Hepatocyte (in vitro differentiated cells): ENCODE results near the gene BRPF3. TPM values are rescaled to one million over a fixed set of nuclear protein-coding genes. Genes with fewer than 3 reads are reported as not detected.

Source experiments
- DNase-seq: peaks from one replicate; pipeline ENCODE4 v3.0.0-alpha.2; 2016; ENCODE audit warnings: low spot score
- H2AFZ ChIP-seq: fragments of 200-600 bp; sonication (generic); 2 replicates; pipeline ENCODE4 v1.6.0; 2016; ENCODE audit warnings: antibody characterized with exemption, mild to moderate bottlenecking
- H3K27ac ChIP-seq: fragments of 200-600 bp; sonication (generic); 2 replicates; pipeline ENCODE4 v1.5.1; 2016; ENCODE audit warnings: mild to moderate bottlenecking
- H3K27me3 ChIP-seq: fragments of 200-600 bp; sonication (generic); 2 replicates; pipeline ENCODE4 v1.6.1; 2016
- H3K36me3 ChIP-seq: fragments of 200-600 bp; sonication (generic); replicated peaks from 2 replicates; pipeline ENCODE4 v1.5.1; 2016; ENCODE audit warnings: low read depth; ENCODE audit not compliant: insufficient read depth
- H3K4me1 ChIP-seq: fragments of 200-600 bp; sonication (generic); 2 replicates; pipeline ENCODE4 v1.5.1; 2016; ENCODE audit warnings: mild to moderate bottlenecking, moderate library complexity; ENCODE audit not compliant: insufficient read depth
- H3K4me2 ChIP-seq: fragments of 200-600 bp; sonication (generic); 2 replicates; pipeline ENCODE4 v1.6.0; 2016
- H3K4me3 ChIP-seq: fragments of 200-600 bp; sonication (generic); 2 replicates; pipeline ENCODE4 v1.5.1; 2016; ENCODE audit warnings: mild to moderate bottlenecking
- H3K79me2 ChIP-seq: fragments of 200-600 bp; sonication (generic); 2 replicates; pipeline ENCODE4 v1.6.0; 2017; ENCODE audit warnings: mild to moderate bottlenecking
- H3K9me2 ChIP-seq: fragments of 200-600 bp; sonication (generic); replicated peaks from 2 replicates; pipeline ENCODE4 v1.6.0; 2017; ENCODE audit warnings: mild to moderate bottlenecking; ENCODE audit not compliant: insufficient read depth
- H3K9me3 ChIP-seq: fragments of 200-600 bp; sonication (generic); 2 replicates; pipeline ENCODE4 v1.5.1; 2016; ENCODE audit warnings: low read depth, mild to moderate bottlenecking
- H4K20me1 ChIP-seq: fragments of 200-600 bp; sonication (generic); 2 replicates; pipeline ENCODE4 v1.6.0; 2016; ENCODE audit warnings: mild to moderate bottlenecking; ENCODE audit not compliant: insufficient read depth, poor library complexity, severe bottlenecking
- CTCF ChIP-seq: fragments of 200-600 bp; sonication (generic); IDR thresholded peaks from 2 replicates; pipeline ENCODE4 v1.5.1; 2016; ENCODE audit warnings: antibody characterized with exemption, mild to moderate bottlenecking; ENCODE audit not compliant: poor library complexity
- EZH2 ChIP-seq: fragments of 200-600 bp; sonication (generic); IDR thresholded peaks from 2 replicates; pipeline ENCODE4 v1.6.1; 2016; ENCODE audit warnings: antibody characterized with exemption, mild to moderate bottlenecking, borderline replicate concordance
- EZH2phosphoT487 ChIP-seq: fragments of 200-600 bp; sonication (generic); IDR thresholded peaks from one replicate; pipeline ENCODE4 v1.6.1; 2018; ENCODE audit warnings: antibody characterized with exemption, mild to moderate bottlenecking, low read depth, moderate library complexity; ENCODE audit not compliant: unreplicated experiment, severe bottlenecking
- WGBS: methylation state at CpG from one replicate; pipeline ENCODE4 v1.1.6; 2016; ENCODE audit warnings: low lambda C conversion rate; ENCODE audit errors: missing lambda C conversion rate; 5-methylcytosine and 5-hydroxymethylcytosine counted together
- polyA plus RNA-seq: library from polyadenylated mRNA; unstranded; fragments of >200 nt; fragmentation: Nextera tagmentation; extraction: Ambion mirVana; gene quantifications from 2 replicates; pipeline ENCODE4 v1.2.1, GENCODE V29; 2016
- total RNA-seq: library from RNA; depleted of rRNA; stranded (reverse); fragments of >200 nt; gene quantifications from 2 replicates; pipeline ENCODE4 v1.2.3, GENCODE V29; 2014

BRPF3 gene
- total and polyA plus RNA-seq, 2 experiments from 2014 or later, result 25.5 to 31.4 TPM

GRCh38 chr6:36154286-36154685 lies 42.3 kb upstream of the BRPF3 start:
- H3K36me3 ChIP-seq, result peaks cover 3% of the 10 kb centered on the region
- no peaks in the 10 kb centered on the region for H4K20me1 ChIP-seq
- no peaks in the 10 kb centered on the region for H3K79me2 ChIP-seq
- peak; percentile 34 for DNase-seq
- H3K27ac ChIP-seq, result peak overlapping the region; percentile 37
- TF ChIP-seq EZH2phosphoT487 (no peak), CTCF (no peak), EZH2 (no peak)
- no peaks in the 10 kb centered on the region for H3K27me3 ChIP-seq
- no peak overlapping the region for H3K4me3 ChIP-seq
- no peaks in the 10 kb centered on the region for H3K4me1 ChIP-seq
- H3K9me2 ChIP-seq, result no peaks in the 10 kb centered on the region
- WGBS, result 61% methylated on average over 2 of the region's 2 CpGs
- H3K9me3 ChIP-seq, result no peaks in the 10 kb centered on the region
- no peak overlapping the region for H2AFZ ChIP-seq
- no peak overlapping the region for H3K4me2 ChIP-seq

- Histone ChIP-seq H3K36me3 (peaks cover 3% of the 10 kb centered on the region), H4K20me1 (no peaks in the 10 kb centered on the region), H3K27ac (no peak overlapping the region), H3K9me2 (no peaks in the 10 kb centered on the region), H3K4me1 (no peaks in the 10 kb centered on the region), H3K79me2 (no peaks in the 10 kb centered on the region), H3K4me2 (no peak overlapping the region), H3K27me3 (no peaks in the 10 kb centered on the region), H2AFZ (no peak overlapping the region), H3K4me3 (no peak overlapping the region), H3K9me3 (no peaks in the 10 kb centered on the region)
- no peak for TF ChIP-seq EZH2phosphoT487
- 96% methylated on average over 2 of the region's 2 CpGs for WGBS
- no peak for DNase-seq
These were observed 40.9 kb upstream of the BRPF3 start for GRCh38 chr6:36155662-36156061.

GRCh38 chr6:36160147-36160760 lies 36.3 kb upstream of the BRPF3 start:
- DNase-seq, result no peak
- H3K79me2 ChIP-seq, result no peaks in the 10 kb centered on the region
- H3K4me2 ChIP-seq, result no peak overlapping the region
- H3K9me3 ChIP-seq, result no peaks in the 10 kb centered on the region
- TF ChIP-seq EZH2 (no peak), CTCF (no peak), EZH2phosphoT487 (no peak)
- no peak overlapping the region for H3K27ac ChIP-seq
- no peak overlapping the region for H2AFZ ChIP-seq
- WGBS, result 91% methylated on average over 4 of the region's 4 CpGs
- no peak overlapping the region for H3K4me3 ChIP-seq
- H3K36me3 ChIP-seq, result no peaks in the 10 kb centered on the region
- no peaks in the 10 kb centered on the region for H3K27me3 ChIP-seq
- H3K4me1 ChIP-seq, result no peaks in the 10 kb centered on the region
- H4K20me1 ChIP-seq, result no peaks in the 10 kb centered on the region
- H3K9me2 ChIP-seq, result no peaks in the 10 kb centered on the region

- H3K9me3 ChIP-seq, result no peaks in the 10 kb centered on the region
- no peak overlapping the region for H3K4me3 ChIP-seq
- no peaks in the 10 kb centered on the region for H3K27me3 ChIP-seq
- no peaks in the 10 kb centered on the region for H3K9me2 ChIP-seq
- no peak overlapping the region for H3K27ac ChIP-seq
- H3K36me3 ChIP-seq, result no peaks in the 10 kb centered on the region
- no peaks in the 10 kb centered on the region for H3K4me1 ChIP-seq
- 88% methylated on average over 2 of the region's 2 CpGs for WGBS
- no peaks in the 10 kb centered on the region for H4K20me1 ChIP-seq
- no peaks in the 10 kb centered on the region for H3K79me2 ChIP-seq
- no peak overlapping the region for H2AFZ ChIP-seq
- TF ChIP-seq CTCF (no peak), EZH2phosphoT487 (no peak), EZH2 (no peak)
- H3K4me2 ChIP-seq, result no peak overlapping the region
- DNase-seq, result no peak
These were observed 27.2 kb upstream of the BRPF3 start for GRCh38 chr6:36169023-36170007.
